Measurements from ENCODE around the gene NUP133. TPM values are rescaled to one million over a fixed set of nuclear protein-coding genes. Genes with fewer than 3 reads are reported as not detected.
A peak's percentile ranks its signal among the peaks of the same experiment; 100 is the strongest.

NUP133 gene
- polyA plus RNA-seq, 4 donors: 7.4 to 33.8 (median 11.7) TPM

DNA sequence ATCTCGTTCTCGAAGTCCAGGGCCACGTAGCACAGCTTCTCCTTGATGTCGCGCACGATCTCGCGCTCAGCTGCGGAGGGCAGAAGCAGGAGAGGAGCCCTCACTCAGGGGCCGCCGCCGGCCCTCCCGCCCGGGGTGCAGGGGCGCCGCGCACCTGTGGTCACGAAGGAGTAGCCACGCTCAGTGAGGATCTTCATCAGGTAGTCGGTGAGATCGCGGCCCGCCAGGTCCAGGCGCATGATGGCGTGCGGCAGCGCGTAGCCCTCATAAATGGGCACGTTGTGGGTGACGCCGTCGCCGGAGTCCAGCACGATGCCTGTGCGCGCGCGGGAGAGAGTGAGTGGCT, 76.1 kb downstream of the NUP133 start:
- no peak overlapping the region for H3K4me3 ChIP-seq (ENCODE audit: low read depth in 1 of 3, low read length in 3 of 3)
- FAIRE-seq: no peak
- no peaks in the 10 kb centered on the region for H3K36me3 ChIP-seq (ENCODE audit: control insufficient read depth in 3 of 3, insufficient read depth in 2 of 3, low read depth in 1 of 3, low read length in 3 of 3)

GRCh38 chr1:229431284-229432115, 76.6 kb downstream of the NUP133 start:
- 7 to 14% (median 11%) methylated on average over 47 to 65 of the region's 65 CpGs for WGBS, 3 donors
- DNase-seq (peak in 1 of 2 donors; percentile 29), FAIRE-seq (no peak)
- H3K27ac ChIP-seq (ENCODE audit: low read depth in 1 of 3, low read length in 2 of 3): no peak overlapping the region
- H3K4me1 ChIP-seq (ENCODE audit: control insufficient read depth in 3 of 3, insufficient read depth in 2 of 3, low read depth in 1 of 3, low read length in 2 of 3): peaks cover 0 to 3% (median 0%) of the 10 kb centered on the region in 3 donors
- H3K27me3 ChIP-seq (ENCODE audit: control insufficient read depth in 3 of 3, insufficient read depth in 3 of 3, low read length in 3 of 3): peaks cover 19 to 78% (median 56%) of the 10 kb centered on the region in 3 donors
- H3K36me3 ChIP-seq (ENCODE audit: control insufficient read depth in 3 of 3, insufficient read depth in 2 of 3, low read depth in 1 of 3, low read length in 3 of 3): no peaks in the 10 kb centered on the region
- peak overlapping the region in 1 of 3 donors; percentile 3 for H3K4me3 ChIP-seq (ENCODE audit: low read depth in 1 of 3, low read length in 3 of 3)
- H3K9me3 ChIP-seq (ENCODE audit: control insufficient read depth in 2 of 2, insufficient read depth in 1 of 2, low read depth in 1 of 2, low read length in 1 of 2): peaks cover 0 to 3% of the 10 kb centered on the region in 2 donors

More for the DNA sequence above, 76.1 kb downstream of the NUP133 start:
- DNase-seq: no peak
- WGBS, 3 donors: 7 to 18% (median 14%) methylated on average over 37 to 38 of the region's 38 CpGs
- Histone ChIP-seq H3K9me3 (ENCODE audit: control insufficient read depth in 2 of 2, insufficient read depth in 1 of 2, low read depth in 1 of 2, low read length in 1 of 2) (peaks cover 0 to 3% of the 10 kb centered on the region in 2 donors), H3K27ac (ENCODE audit: low read depth in 1 of 3, low read length in 2 of 3) (no peak overlapping the region), H3K4me1 (ENCODE audit: control insufficient read depth in 3 of 3, insufficient read depth in 2 of 3, low read depth in 1 of 3, low read length in 2 of 3) (peaks cover 0 to 3% (median 0%) of the 10 kb centered on the region in 3 donors), H3K27me3 (ENCODE audit: control insufficient read depth in 3 of 3, insufficient read depth in 3 of 3, low read length in 3 of 3) (peaks cover 19 to 73% (median 53%) of the 10 kb centered on the region in 3 donors)

GRCh38 chr1:229430761-229431283, 77.3 kb downstream of the NUP133 start:
- DNase-seq (peak in 1 of 2 donors; percentile 81), FAIRE-seq (no peak)
- H3K27me3 ChIP-seq (ENCODE audit: control insufficient read depth in 3 of 3, insufficient read depth in 3 of 3, low read length in 3 of 3): peaks cover 19 to 76% (median 60%) of the 10 kb centered on the region in 3 donors
- H3K9me3 ChIP-seq (ENCODE audit: control insufficient read depth in 2 of 2, insufficient read depth in 1 of 2, low read depth in 1 of 2, low read length in 1 of 2): peaks cover 0 to 3% of the 10 kb centered on the region in 2 donors
- H3K27ac ChIP-seq (ENCODE audit: low read depth in 1 of 3, low read length in 2 of 3): no peak overlapping the region
- peak overlapping the region in 1 of 3 donors; percentile 3 for H3K4me3 ChIP-seq (ENCODE audit: low read depth in 1 of 3, low read length in 3 of 3)
- H3K4me1 ChIP-seq (ENCODE audit: control insufficient read depth in 3 of 3, insufficient read depth in 2 of 3, low read depth in 1 of 3, low read length in 2 of 3): peaks cover 0 to 3% (median 0%) of the 10 kb centered on the region in 3 donors
- H3K36me3 ChIP-seq (ENCODE audit: control insufficient read depth in 3 of 3, insufficient read depth in 2 of 3, low read depth in 1 of 3, low read length in 3 of 3): no peaks in the 10 kb centered on the region
- 3 to 5% (median 3%) methylated on average over 14 to 16 of the region's 16 CpGs for WGBS, 3 donors

DNA sequence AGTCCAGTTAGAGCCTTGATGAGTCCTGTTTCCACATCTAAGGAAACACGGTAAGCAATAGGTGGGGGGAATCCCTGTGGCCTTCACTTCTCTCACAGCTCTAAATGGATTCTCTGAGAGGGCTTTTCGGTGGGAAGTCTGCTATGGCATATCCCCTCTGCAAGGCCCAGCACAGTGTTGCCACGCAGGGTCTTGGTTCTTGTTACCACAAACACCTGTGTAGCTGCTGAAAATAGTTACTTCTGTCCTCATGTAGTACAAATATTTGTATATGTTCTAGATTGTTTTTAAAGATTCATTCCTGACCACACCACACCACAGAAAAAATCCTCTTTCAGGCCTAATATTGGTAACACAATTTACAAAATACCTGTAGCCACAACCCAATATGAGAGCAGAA, 79.9 kb downstream of the NUP133 start:
- 74 to 78% (median 77%) methylated on average over 3 of the region's 3 CpGs for WGBS, 3 donors
- no peak for FAIRE-seq
- H3K27me3 ChIP-seq (ENCODE audit: control insufficient read depth in 3 of 3, insufficient read depth in 3 of 3, low read length in 3 of 3): peaks cover 6 to 53% (median 43%) of the 10 kb centered on the region in 3 donors
- peaks cover 0 to 3% (median 0%) of the 10 kb centered on the region in 3 donors for H3K4me1 ChIP-seq (ENCODE audit: control insufficient read depth in 3 of 3, insufficient read depth in 2 of 3, low read depth in 1 of 3, low read length in 2 of 3)
- H3K9me3 ChIP-seq (ENCODE audit: control insufficient read depth in 2 of 2, insufficient read depth in 1 of 2, low read depth in 1 of 2, low read length in 1 of 2): peaks cover 0 to 3% of the 10 kb centered on the region in 2 donors
- H3K36me3 ChIP-seq (ENCODE audit: control insufficient read depth in 3 of 3, insufficient read depth in 2 of 3, low read depth in 1 of 3, low read length in 3 of 3): no peaks in the 10 kb centered on the region
- DNase-seq: no peak
- no peak overlapping the region for H3K27ac ChIP-seq (ENCODE audit: low read depth in 1 of 3, low read length in 2 of 3)
- H3K4me3 ChIP-seq (ENCODE audit: low read depth in 1 of 3, low read length in 3 of 3): no peak overlapping the region

DNA sequence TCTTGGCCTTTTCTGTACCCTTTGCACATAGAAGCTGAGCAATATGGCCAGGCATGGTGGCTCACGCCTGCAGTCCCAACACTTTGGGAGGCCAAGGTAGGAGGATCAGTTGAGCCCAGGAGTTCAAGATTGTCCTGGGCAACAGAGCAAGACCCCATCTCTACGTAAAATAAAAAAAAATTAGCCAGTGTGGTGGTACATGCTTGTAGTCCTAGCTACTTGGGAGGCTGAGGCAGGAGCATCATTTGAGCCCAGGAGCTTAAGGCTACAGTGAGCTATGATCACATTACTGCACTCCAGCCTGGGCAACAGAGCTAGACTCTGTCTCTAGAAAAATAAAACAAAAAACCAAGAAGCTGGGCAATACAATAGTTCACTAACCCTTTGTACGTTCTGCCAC, 80.6 kb downstream of the NUP133 start:
- FAIRE-seq: no peak
- 78 to 86% (median 84%) methylated on average over 3 of the region's 3 CpGs for WGBS, 3 donors

DNA sequence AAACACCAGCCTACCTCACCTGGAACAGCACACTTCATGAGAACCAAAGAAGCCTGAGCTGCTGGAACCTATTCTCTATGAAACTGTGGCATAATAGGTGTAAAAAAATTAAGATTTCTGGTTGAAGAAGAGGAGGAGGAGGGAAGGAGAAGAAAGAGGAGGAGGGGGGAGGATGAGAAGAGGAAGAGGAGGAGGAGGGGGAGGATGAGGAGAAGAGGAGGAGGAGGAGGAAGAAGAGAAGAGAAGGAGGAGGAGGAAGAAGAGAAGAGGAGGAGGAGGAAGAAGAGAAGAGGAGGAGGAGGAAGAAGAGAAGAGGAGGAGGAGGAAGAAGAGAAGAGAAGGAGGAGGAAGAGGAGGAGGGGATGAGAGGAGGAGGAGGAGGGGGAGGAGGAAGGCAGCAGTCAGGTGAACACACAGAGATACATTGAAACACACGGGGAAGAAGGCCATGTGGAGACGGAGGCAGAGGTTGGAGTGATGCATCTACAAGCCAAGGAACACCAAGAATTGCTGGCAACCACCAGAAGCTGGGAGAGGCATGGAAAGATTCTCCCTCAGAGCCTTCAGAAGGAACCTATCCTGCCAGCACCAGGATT, 82.5 kb downstream of the NUP133 start:
- 73 to 78% (median 74%) methylated on average over 2 of the region's 2 CpGs for WGBS, 3 donors
- Histone ChIP-seq H3K9me3 (ENCODE audit: control insufficient read depth in 2 of 2, insufficient read depth in 1 of 2, low read depth in 1 of 2, low read length in 1 of 2) (no peaks in the 10 kb centered on the region), H3K27me3 (ENCODE audit: control insufficient read depth in 3 of 3, insufficient read depth in 3 of 3, low read length in 3 of 3) (peaks cover 0 to 27% (median 24%) of the 10 kb centered on the region in 3 donors), H3K27ac (ENCODE audit: low read depth in 1 of 3, low read length in 2 of 3) (no peak overlapping the region), H3K36me3 (ENCODE audit: control insufficient read depth in 3 of 3, insufficient read depth in 2 of 3, low read depth in 1 of 3, low read length in 3 of 3) (no peaks in the 10 kb centered on the region), H3K4me3 (ENCODE audit: low read depth in 1 of 3, low read length in 3 of 3) (no peak overlapping the region), H3K4me1 (ENCODE audit: control insufficient read depth in 3 of 3, insufficient read depth in 2 of 3, low read depth in 1 of 3, low read length in 2 of 3) (no peaks in the 10 kb centered on the region)
- DNase-seq (no peak), FAIRE-seq (no peak)

More for the DNA sequence above, 80.6 kb downstream of the NUP133 start:
- Histone ChIP-seq H3K27ac (ENCODE audit: low read depth in 1 of 3, low read length in 2 of 3) (no peak overlapping the region), H3K4me3 (ENCODE audit: low read depth in 1 of 3, low read length in 3 of 3) (no peak overlapping the region), H3K27me3 (ENCODE audit: control insufficient read depth in 3 of 3, insufficient read depth in 3 of 3, low read length in 3 of 3) (peaks cover 0 to 46% (median 36%) of the 10 kb centered on the region in 3 donors), H3K36me3 (ENCODE audit: control insufficient read depth in 3 of 3, insufficient read depth in 2 of 3, low read depth in 1 of 3, low read length in 3 of 3) (no peaks in the 10 kb centered on the region), H3K4me1 (ENCODE audit: control insufficient read depth in 3 of 3, insufficient read depth in 2 of 3, low read depth in 1 of 3, low read length in 2 of 3) (peaks cover 0 to 3% (median 0%) of the 10 kb centered on the region in 3 donors), H3K9me3 (ENCODE audit: control insufficient read depth in 2 of 2, insufficient read depth in 1 of 2, low read depth in 1 of 2, low read length in 1 of 2) (no peaks in the 10 kb centered on the region)
- no peak for DNase-seq

DNA sequence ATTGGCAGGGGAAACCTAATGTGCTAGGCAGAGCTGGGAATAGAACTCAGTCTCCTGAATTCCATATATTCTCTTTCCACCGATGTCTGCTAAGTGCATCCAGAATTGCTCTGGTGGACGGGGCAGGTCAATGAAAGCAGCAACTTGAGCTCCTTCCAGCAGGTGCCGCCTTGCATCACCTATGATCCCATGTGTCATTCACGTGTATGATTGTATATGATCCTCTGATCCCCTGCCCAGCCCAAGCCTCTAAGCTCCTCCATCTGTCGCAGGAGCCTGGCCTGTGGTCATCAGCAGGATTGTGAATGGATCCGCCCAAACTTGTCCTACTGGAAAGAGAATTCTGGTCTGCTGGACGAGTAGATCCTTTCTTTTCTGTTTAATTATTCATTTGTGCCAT, 87.4 kb downstream of the NUP133 start:
- WGBS, 3 donors: 12 to 65% (median 41%) methylated on average over 7 of the region's 7 CpGs
- no peak for FAIRE-seq

GRCh38 chr1:229420224-229420623, 87.9 kb downstream of the NUP133 start:
- DNase-seq (no peak), FAIRE-seq (no peak)
- H3K36me3 ChIP-seq (ENCODE audit: control insufficient read depth in 3 of 3, insufficient read depth in 2 of 3, low read depth in 1 of 3, low read length in 3 of 3): no peaks in the 10 kb centered on the region
- no peaks in the 10 kb centered on the region for H3K9me3 ChIP-seq (ENCODE audit: control insufficient read depth in 2 of 2, insufficient read depth in 1 of 2, low read depth in 1 of 2, low read length in 1 of 2)
- H3K27me3 ChIP-seq (ENCODE audit: control insufficient read depth in 3 of 3, insufficient read depth in 3 of 3, low read length in 3 of 3): no peaks in the 10 kb centered on the region
- H3K4me3 ChIP-seq (ENCODE audit: low read depth in 1 of 3, low read length in 3 of 3): no peak overlapping the region
- H3K27ac ChIP-seq (ENCODE audit: low read depth in 1 of 3, low read length in 2 of 3): no peak overlapping the region
- no peaks in the 10 kb centered on the region for H3K4me1 ChIP-seq (ENCODE audit: control insufficient read depth in 3 of 3, insufficient read depth in 2 of 3, low read depth in 1 of 3, low read length in 2 of 3)
- 89 to 92% (median 91%) methylated on average over 11 of the region's 11 CpGs for WGBS, 3 donors

More for the DNA sequence above, 87.4 kb downstream of the NUP133 start:
- no peaks in the 10 kb centered on the region for H3K4me1 ChIP-seq (ENCODE audit: control insufficient read depth in 3 of 3, insufficient read depth in 2 of 3, low read depth in 1 of 3, low read length in 2 of 3)
- H3K4me3 ChIP-seq (ENCODE audit: low read depth in 1 of 3, low read length in 3 of 3): no peak overlapping the region
- peak in 1 of 2 donors; percentile 61 for DNase-seq
- no peaks in the 10 kb centered on the region for H3K9me3 ChIP-seq (ENCODE audit: control insufficient read depth in 2 of 2, insufficient read depth in 1 of 2, low read depth in 1 of 2, low read length in 1 of 2)
- no peak overlapping the region for H3K27ac ChIP-seq (ENCODE audit: low read depth in 1 of 3, low read length in 2 of 3)
- peaks cover 0 to under 1% (median 0%) of the 10 kb centered on the region in 3 donors for H3K27me3 ChIP-seq (ENCODE audit: control insufficient read depth in 3 of 3, insufficient read depth in 3 of 3, low read length in 3 of 3)
- H3K36me3 ChIP-seq (ENCODE audit: control insufficient read depth in 3 of 3, insufficient read depth in 2 of 3, low read depth in 1 of 3, low read length in 3 of 3): no peaks in the 10 kb centered on the region

Measured in small intestine (tissue), 7 donors.